NCI-H446 (cell line): ENCODE results near the gene ZFP69B.
A peak's percentile ranks its signal among the peaks of the same experiment; 100 is the strongest.

Experiments used
- DNase-seq, 2 experiments: peaks; one replicate each; lab custom pipeline; 2025; lab: John Stamatoyannopoulos, UW

ZFP69B gene

DNA sequence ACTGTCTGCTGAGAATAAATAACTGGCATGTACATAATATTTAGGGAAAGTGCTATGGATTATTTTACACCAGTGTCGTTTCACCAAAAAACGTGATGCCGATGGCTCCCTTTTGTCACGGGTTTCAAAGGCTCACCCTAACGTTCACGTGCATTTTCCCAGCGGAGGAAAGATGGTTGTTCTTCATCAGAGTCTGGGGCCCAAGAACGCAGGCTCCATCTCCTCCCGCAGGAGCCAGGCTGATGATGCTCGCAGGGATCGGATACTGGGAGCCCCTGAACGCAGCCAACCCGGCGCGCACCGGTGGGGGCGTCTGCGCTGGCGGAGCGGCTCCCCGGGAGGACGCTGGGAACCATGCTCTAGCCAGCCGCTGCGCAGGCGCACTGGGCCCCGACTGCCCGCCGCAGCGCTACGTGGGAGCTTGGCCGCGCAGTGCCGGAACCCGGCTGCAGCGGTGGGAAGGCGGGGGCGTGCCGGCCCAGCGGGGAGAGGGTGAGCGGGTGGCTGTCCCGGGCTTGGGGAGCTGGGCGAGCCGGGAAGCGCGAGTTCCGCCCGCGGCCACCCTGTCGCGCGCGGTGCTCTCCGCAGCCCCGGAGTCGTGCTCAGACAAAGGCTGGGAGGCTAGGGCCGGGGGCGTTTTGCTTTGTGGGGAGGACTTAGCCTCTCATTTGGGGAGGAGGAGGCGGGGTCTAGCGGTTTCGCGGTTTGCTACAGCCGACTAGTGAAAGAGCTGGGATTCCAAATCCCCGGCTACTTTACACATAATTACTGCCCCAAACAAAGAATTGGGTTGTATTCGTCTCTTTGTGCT is at the start of gene ZFP69B:
Gene ZFP69B, plus strand, starts transcription at position 793 of the 811 bp plus-strand sequence. CDS start 486 bp downstream, outside the sequence.
- DNase-seq, result peak; percentile 79 to 97

DNA sequence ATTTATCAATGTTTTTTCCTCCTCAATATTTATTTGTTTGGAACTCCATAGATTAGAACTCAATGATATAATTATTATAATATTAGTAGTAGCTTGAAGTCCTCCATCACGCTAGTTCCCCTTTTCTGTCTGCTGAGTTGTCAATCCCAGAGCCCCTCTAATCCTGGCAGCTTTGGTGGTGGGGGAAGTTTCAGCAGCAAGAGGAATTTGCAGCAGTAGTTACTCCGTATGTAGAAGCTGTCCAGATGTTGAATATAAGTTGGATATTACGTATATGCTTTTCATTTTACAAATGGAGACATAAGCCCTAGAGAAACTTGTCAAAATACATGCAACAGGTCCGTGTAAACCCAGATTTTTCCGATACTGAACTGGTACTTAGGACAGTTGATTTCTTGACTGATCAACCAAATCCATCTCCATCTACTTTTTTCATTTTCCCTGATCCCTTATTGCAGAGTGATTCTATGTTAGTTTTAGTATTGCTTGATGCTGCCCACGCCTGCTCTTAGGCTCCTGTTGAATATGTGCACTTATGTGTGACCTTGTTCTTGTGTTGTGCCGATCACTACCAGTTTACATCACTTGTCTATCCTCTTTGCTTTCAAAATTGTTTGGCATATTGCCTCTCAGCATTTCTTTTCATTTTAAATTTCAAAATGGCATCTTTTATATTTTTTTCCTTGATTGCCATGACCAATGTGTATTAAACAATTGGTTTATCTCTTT is 48.6 kb upstream of the ZFP69B start:
- DNase-seq, result no peak

DNA sequence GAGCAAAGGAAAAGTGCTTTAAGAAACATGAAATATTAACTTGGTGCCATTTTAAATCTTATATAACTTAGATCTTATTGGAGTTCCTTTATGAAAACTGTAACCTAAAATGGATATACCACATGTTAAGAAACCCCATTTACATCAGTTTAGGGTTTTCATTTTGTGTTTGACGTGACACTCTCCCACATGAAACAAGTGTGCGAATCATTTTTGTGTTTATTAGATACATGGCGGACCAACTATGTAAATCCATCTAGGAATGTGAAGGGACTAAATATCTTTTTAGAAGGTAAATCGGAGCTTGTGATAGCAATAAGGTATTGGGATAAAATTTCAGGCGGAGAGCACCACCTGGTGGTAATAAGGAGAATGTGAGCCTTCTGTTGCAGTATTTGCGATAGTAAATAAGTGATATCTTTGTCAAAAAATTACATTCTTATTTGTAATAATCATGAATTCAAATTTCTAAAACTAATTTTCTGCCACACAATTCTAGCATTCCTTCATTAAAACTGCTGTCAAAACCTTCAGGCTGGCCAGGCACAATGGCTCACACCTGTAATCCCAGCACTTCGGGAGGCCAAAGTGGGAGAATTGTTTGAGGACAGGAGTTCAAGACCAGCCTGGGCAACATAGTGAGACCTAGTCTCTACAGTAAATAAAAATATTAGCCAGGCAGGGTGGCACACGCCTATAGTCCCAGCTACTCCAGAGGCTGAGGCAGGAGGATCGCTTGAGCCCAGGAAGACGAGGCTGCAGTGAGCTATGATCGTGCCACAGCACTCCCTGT is 45.4 kb upstream of the ZFP69B start:
- DNase-seq, result peak; percentile 60 to 65

DNA sequence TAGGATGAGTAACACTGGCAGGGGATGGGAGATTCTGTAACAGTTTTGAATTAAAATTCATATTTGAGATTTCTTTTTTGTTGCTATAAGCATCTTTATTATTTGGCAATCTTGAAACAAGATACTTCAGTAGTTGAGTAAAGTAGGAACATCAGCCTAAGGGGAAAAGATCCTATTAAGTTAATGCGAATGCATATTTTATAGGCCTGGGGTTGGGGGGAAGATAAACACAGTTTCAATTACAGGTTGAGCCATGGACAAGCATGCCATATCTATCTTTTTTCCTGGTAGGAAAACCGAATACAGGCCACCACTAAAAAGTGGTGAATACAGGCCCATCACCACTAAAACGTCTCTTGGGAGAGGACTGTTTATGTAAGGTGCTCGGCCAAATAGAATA is 44.5 kb upstream of the ZFP69B start:
- no peak for DNase-seq

DNA sequence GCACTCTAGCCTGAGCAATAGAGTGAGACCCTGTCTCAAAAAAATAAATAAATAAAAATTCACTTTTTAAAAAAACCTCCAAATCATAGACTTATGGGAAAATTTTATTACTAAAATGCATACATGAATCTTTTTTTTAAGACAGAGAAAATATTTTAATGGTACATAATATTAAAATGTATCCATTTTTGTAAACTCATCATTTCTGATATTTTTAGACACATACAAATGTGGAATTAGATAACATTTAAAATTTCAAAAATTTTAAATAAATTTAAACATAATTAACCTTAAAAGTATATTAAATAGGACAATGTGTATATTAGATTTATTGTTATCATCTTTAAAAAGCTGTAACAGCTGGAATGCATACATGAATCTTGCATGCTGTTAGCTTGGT is 42.8 kb upstream of the ZFP69B start:
- DNase-seq, result no peak

DNA sequence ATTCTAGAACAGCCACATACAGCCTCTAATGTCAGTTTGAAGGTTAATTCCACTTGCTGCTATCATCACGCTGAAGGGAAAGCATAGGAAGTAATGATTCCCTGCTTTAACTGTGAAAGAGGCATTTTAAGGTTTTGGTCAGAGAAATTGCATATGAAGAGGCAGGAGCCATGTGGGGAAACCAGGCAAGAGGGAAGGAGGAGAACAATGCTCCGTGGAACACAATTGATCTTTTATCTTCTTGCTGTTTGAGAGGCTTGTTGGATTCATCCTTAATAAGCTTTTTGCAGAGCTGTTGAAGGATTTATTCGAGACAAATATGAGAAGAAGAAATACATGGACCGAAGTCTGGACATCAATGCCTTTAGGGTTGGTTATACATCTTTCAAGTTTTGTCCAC is 40.8 kb upstream of the ZFP69B start:
- no peak for DNase-seq

DNA sequence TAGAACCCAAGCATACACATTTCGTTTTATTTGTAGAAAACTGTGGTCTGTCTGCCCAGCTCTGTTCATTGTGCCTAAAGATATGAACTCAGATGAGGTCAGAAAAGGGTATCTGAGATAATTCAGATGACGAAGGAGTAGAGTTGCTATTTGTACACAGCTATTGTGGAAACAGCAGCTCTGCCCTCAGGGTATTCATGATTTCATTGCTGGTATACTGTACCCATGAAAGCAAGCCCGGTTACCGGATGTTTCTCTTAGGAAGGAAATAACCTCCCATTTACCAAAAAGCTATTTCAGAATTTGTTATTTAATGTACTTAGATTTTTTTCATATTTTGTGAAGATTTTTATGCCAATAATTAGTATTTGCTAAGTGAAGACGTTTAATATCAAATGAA is 39.0 kb upstream of the ZFP69B start:
- no peak for DNase-seq

DNA sequence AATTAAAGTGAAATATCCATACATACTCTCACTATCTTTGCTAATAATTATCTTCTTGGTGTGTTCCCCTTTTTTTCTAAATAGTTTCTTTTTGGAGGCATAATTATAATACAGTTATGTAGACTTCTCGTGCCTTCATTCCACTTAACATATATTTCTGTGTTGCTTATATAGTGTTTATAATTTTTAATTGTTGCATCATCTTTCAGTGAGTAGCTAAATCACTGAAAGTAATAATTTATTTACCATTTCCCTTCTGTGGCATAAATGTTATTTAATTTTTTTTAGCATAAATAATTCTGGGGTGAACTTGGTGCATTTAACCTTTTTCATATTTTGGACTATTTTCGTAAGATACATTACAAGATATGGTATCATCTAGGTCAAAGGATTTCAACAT is 38.4 kb upstream of the ZFP69B start:
- DNase-seq, result no peak

DNA sequence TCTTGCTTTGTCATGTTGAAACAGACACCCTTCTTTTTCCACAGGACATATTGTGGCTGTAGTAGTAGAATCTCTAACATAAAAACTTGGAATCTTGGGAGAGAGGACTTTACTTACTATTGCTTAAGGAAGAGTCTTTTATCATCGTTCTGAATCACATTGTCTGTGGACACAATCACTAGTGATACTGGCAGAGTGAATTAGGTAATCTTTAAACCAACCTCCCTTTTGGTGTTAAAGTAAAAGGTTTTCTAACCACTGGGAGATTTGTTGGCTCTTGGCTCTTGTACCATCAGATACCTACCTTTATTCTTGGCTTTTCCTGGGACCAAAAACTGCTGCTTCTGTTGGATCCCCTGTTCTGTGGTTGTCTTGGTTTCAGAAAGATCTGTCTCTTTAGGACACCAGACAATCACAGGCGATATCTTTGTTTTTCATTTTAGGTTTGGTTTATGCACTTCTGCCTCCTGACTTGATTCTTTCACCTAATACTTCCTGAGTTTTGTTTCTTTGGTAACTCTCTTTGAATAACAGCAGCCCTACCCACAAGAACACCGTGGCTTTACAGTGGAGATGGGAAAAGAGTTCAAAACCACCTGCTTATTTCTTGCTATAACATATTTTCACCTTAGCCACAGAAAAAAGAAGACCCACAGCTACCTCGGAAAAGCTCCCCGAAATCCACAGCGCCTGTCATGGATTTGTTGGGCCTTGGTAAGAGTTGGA is 36.6 kb upstream of the ZFP69B start:
- DNase-seq, result no peak

DNA sequence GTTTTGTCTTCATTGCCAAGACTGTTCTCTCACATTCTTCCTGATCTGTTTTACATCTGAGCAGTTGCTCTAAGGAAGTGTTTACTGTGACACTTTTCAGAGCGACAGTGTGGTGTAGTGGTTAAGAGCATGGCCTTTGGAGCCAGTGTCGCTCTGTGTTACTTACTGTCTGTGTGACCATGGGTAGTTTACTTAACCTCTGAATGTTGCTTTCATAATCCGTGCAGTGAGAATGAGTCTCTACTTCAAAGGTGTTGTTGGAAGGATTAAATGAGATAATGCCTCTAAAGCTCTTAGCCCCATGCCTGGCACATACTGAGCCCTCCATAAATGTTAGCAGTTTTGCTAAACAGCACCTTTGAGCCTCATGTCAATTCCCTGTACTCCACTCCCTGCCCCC is 35.9 kb upstream of the ZFP69B start:
- no peak for DNase-seq

DNA sequence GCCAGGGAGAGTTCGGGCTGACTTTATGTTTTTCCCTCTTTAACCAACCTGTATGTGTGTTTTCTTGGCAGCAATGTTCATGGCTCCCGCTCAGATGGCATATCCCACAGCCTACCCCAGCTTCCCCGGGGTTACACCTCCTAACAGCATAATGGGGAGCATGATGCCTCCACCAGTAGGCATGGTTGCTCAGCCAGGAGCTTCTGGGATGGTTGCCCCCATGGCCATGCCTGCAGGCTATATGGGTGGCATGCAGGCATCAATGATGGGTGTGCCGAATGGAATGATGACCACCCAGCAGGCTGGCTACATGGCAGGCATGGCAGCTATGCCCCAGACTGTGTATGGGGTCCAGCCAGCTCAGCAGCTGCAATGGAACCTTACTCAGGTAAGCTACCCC is 33.6 kb upstream of the ZFP69B start:
- no peak for DNase-seq

DNA sequence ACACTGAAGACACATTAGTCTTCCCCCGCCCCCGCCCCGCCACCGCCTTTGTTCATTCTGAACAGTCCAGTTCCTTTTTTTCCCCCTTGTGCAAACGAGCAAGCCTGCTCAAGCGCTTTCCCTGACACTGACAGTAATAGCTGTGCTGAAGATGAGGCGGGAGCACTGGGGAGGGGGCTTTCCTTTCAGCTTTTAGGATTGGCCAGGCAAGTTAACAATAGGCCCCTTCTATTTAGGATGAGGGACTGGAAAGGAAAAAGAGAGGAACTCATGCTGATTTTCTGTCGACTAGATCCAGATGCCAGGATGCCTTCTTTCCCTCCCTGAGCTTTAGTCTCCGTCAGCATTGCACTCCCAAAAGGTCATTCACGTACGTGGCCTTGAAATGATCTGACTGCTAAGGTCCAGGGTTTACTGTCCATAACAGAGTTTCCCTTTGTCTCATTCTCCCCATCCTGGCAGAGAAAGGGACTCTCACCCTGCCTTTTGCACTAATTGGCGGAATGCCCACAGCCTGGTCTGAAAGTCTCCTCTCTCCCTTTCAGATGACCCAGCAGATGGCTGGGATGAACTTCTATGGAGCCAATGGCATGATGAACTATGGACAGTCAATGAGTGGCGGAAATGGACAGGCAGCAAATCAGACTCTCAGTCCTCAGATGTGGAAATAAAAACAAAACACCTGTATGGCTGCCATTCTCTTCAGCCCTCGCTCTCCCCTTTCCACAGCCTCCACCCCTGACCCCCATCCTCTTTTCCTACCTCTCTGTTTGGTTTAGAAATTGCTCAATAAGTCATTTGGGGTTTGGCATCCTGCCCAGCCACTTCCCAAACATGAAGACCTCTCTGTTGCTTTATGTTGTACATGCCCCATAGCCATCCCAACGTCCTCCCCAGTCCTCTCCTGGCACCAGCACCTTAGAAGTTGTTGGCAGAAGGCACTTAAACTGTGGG is 28.6 kb upstream of the ZFP69B start:
- DNase-seq, result peak in 1 of 2 experiments; percentile 3

DNA sequence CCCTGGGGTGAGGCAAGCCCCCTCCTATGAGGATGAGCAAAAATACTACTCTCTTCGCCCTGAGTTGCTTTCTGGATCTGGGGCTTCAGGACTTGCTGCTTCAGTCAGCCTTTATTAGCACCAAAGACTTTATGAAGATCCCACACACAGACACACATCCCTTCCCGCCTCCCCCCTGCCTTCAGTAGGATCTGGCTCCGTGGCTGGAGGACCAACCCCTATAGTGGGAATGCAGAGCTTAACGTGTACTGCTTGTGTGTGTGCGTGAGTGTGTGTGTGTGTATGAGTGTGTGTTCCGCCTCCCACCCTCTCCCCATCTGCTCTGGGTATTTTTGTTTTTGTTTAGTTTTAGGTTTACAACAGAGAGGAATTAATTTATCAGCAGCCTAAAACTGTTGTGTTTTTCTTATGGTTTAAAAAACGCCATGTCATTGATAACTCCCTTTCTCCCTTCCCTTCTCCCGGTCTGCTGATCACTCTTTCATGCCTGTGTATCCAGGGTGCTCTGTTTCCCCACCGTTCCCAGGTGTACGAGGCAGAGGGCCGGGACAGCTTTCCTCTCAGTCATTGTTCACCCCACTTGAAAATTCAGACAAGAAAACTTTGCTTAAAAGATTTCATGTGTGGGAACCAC is 27.5 kb upstream of the ZFP69B start:
- DNase-seq, result no peak

DNA sequence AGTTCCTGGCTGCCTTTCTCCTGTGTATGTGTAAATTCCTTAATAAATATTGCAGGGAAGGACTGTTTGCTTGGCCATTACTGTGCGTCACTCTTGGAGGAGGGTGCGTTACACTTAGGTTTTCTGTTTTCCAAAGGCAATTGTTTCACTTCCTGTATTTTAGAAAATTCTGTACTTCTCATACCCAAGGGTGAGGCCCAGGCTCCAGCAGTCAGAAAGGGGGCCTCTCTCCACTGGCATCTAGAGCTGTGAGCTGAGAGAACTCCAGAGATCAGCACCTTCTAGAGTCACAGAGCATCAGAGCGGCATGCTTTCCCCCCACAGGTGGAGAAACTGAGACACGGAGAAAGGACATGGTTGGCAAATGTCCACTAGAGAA is 27.0 kb upstream of the ZFP69B start:
- DNase-seq, result no peak

DNA sequence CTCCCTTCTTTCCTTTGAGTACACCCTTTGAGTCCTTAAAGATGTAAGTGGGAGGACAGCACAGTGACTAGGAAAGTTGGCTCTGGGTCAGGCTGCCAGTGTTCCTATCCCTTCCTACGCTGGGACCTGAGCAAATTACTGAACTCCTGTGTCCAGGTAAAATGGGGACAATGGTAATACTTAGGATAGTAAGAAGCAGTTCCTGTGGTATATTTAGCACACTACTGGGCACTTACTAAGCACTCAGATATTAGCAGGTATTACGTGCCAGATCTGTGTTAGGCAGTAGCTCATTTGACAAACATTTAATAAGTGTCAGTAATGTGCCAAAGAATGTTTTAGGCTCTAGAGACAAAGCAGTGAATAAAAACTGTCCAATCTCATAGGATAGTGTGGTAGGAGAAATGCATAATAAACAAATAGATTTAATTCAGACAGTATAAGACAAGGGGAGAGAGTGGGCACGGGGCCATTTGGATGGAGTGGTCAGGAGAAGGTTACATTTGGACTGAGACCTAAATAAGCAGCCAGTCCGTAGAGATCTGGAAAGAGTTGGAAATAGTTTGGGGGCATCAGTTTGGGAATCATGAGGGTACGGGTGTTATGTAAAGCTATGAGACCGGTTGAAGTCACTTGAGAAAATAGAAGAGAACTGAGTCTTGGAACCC is 26.2 kb upstream of the ZFP69B start:
- DNase-seq, result no peak

DNA sequence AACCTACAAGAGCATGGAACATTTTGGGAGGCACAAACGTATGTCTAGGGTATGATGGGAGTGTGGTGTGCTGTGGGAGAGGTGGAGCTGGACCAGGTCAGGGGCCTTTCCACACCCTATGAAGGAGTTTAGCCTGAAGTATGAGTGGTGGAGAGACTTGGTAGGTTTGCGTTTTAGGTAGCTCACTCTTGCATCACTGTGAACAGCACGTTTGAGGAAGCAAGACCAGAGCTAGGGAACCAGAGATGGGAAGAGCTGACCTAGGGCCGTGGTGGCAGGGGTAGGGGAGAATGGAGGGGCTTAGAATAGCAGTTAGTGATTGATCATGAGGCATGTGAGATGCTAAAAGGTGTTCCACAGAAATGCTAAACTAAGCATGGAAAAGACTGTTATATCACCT is 25.1 kb upstream of the ZFP69B start:
- no peak for DNase-seq

DNA sequence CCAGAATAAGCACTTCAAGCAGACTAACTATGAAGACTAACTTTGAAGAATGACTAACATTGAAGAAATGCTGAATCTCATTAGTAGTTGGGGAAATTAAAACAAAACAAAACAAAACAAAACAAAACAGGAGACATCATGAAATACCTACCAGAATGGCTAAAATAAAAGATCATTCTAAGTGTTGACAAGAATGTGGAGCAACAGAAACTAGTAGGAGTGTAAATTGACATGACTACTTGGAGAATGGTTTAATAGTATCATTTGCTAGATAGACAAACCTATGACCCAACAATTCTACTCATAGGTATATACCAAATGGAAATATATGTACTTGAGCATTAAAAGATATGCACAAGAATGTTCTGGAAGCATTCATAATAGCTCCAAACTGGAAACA is 18.9 kb upstream of the ZFP69B start:
- no peak for DNase-seq

DNA sequence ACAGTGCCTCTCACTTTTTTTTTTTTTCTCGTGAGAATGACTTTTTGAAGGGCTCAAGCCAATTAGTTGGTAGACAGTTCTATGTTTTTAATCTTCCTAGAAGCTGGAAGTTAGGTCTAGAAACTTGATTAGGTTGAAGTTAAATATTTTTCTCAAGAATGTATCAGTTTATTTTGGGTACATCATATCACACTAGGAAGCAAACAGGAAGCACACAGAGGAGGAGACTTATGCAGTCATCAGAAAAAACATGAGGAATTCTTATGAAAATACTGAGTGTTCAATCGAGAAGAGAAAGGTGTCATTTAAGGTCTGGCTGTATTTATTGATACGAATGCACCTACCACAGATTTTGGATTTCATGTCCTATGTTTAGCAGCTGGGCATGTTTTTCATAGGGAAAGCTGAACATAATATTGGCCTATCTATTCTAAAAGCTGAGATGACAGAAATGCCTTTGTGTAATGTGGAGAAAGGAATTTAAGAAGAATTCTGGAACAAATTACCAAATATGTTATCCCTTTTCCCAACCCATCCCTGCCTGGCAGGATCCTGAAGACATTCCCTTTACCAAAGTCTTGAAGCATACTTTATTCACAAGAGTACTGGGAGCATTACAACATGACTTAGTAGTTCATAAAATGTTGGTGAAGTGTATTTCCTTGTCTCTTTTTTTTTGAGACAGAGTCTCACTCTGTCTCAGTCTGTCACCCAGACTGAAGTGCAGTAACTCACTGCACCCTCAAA is 17.5 kb upstream of the ZFP69B start:
- no peak for DNase-seq

DNA sequence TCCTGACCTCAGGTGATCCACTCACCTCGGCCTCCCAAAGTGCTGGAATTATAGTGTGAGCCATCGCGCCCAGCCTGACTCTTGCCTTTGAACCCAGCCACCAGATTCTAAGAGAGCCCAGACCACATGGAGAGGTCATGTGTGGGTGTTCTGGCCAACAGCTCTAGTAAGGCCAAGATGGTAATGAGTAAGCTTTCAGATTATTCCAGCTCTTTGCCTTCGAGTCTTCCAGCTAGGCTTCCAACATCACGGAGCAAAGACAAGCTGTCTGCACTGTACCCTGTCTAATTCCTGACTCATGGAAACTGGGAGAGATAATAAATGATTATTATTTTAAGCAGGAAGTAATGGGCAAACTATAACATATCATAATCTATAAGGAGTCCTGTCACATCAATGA is 14.8 kb upstream of the ZFP69B start:
- peak in 1 of 2 experiments; percentile 10 for DNase-seq
